ENCODE data around the gene SEC63.

- no peak for TF ChIP-seq CTCF (IDR thresholded peaks at IDR 0.05)
- TF ChIP-seq POLR2A (IDR thresholded peaks at IDR 0.05) = no peak
- TF ChIP-seq POLR2AphosphoS5 (IDR thresholded peaks at IDR 0.05) = no peak
These were observed 41.3 kb upstream of the SEC63 start for GRCh38 chr6:107999341-107999740.

All from upper lobe of left lung (tissue), 4 donors.